HG02870 (cell line): ENCODE data around the gene TMPRSS12.
"Not testable (repeated sequence)": the region's sequence is repeated elsewhere in the genome, so short reads cannot be mapped to it uniquely, and the experiment has no call there.

Experiments
- ATAC-seq: cut with Tn5 transposase; IDR thresholded peaks from one replicate; pipeline ENCODE4 v1.9.1; 2021; ENCODE audit warnings: mild to moderate bottlenecking, moderate library complexity; ENCODE audit not compliant: unreplicated experiment

TMPRSS12 gene

GRCh38 chr12:50842637-50843493 is at the start of gene TMPRSS12:
Gene TMPRSS12 (plus strand): TSS chr12:50842926. CDS start chr12:50842965, 39 bp downstream.
- ATAC-seq = no peak

GRCh38 chr12:50799908-50800307 is 42.8 kb upstream of the TMPRSS12 start:
- no peak for ATAC-seq

GRCh38 chr12:50803230-50803875 is 39.4 kb upstream of the TMPRSS12 start:
- no peak for ATAC-seq

- ATAC-seq = no peak
Measured at GRCh38 chr12:50806176-50806575, 36.5 kb upstream of the TMPRSS12 start.

GRCh38 chr12:50809131-50809530 is 33.6 kb upstream of the TMPRSS12 start:
- ATAC-seq = not testable (repeated sequence)

GRCh38 chr12:50814921-50815320 is 27.8 kb upstream of the TMPRSS12 start:
- not testable (repeated sequence) for ATAC-seq

- no peak for ATAC-seq
Measured at GRCh38 chr12:50820177-50820576, 22.5 kb upstream of the TMPRSS12 start.

GRCh38 chr12:50822082-50822481 is 20.6 kb upstream of the TMPRSS12 start:
- ATAC-seq = no peak

GRCh38 chr12:50823724-50824123 is 19.0 kb upstream of the TMPRSS12 start:
- not testable (repeated sequence) for ATAC-seq

GRCh38 chr12:50824914-50825313 is 17.8 kb upstream of the TMPRSS12 start:
- no peak for ATAC-seq

- ATAC-seq = no peak
Measured at GRCh38 chr12:50825372-50825838, 17.3 kb upstream of the TMPRSS12 start.

GRCh38 chr12:50828121-50828520 is 14.6 kb upstream of the TMPRSS12 start:
- ATAC-seq = no peak

GRCh38 chr12:50828886-50829285 is 13.8 kb upstream of the TMPRSS12 start:
- no peak for ATAC-seq

GRCh38 chr12:50833801-50834200 is 8.9 kb upstream of the TMPRSS12 start:
- ATAC-seq = not testable (repeated sequence)

- ATAC-seq = no peak
Measured at GRCh38 chr12:50839042-50839441, 3.7 kb upstream of the TMPRSS12 start.

GRCh38 chr12:50840809-50841487 is 1.8 kb upstream of the TMPRSS12 start:
- ATAC-seq = no peak

GRCh38 chr12:50841716-50842531 is 802 bp upstream of the TMPRSS12 start:
- no peak for ATAC-seq

GRCh38 chr12:50845021-50845647 is 2.4 kb downstream of the TMPRSS12 start:
- ATAC-seq = no peak

GRCh38 chr12:50848963-50849362 is 6.2 kb downstream of the TMPRSS12 start:
- ATAC-seq = no peak

- not testable (repeated sequence) for ATAC-seq
Measured at GRCh38 chr12:50855218-50855617, 12.5 kb downstream of the TMPRSS12 start.
